Measurements from ENCODE around the gene RRBP1.
"Not testable (repeated sequence)": the region's sequence is repeated elsewhere in the genome, so short reads cannot be mapped to it uniquely, and the experiment has no call there.

Gene RRBP1

DNA sequence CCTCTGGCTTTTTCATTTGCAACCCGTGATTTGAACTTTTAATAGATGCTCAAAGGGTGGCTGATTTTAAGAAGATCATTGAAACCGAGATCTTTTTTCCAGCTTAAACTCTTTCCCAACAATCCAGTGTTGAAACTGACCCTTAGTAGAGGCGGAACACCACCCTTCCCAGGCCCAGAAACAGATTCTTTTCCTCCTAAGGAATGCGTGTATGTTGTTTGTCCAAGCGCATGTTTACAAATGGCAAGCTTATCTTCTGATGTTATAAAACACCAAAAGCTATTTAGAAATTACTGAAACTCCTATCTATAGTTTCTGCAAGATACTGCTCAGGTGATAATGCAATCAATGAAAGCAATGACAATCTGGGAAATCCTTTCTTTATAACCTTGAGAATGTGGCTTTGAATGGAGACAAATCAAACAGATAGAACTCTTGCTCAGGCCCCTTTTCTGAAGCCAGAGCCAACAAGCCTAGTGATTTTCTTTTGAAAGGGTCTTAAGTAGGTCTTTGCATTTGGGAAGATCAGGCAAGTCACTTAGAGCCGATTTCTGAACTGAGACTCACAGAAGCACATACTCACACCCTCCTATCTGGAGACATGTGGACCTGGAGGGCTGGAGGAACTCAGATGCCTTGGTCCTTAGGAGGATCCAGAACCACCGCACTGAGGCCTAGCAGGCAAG is 26.8 kb upstream of the RRBP1 start:
- DNase-seq (ENCODE audit: low read depth): no peak

GRCh38 chr20:17707951-17708350 is 25.9 kb upstream of the RRBP1 start:
- DNase-seq (ENCODE audit: low read depth): not testable (repeated sequence)

GRCh38 chr20:17706632-17707031 is 24.6 kb upstream of the RRBP1 start:
- no peak for DNase-seq (ENCODE audit: low read depth)

DNA sequence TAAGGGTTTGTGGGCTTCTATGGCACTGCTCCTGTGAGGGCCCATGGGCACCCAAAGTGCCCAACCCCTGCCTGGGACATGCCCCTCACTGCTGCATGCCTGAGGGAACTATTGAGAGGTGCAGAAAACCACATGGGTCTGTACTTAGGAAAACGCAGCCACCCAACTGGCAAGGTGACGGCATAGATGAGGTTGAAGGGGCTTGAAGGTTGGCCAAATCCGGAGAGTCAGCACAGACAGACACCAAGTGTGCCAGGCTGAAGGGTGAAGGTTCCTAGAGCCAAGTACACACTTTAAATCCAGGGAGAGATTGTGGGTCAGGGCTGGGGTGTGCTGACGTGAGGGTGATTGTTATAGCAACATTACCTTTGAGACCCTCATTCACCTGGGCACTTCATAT is 23.9 kb upstream of the RRBP1 start:
- DNase-seq (ENCODE audit: low read depth): no peak

DNA sequence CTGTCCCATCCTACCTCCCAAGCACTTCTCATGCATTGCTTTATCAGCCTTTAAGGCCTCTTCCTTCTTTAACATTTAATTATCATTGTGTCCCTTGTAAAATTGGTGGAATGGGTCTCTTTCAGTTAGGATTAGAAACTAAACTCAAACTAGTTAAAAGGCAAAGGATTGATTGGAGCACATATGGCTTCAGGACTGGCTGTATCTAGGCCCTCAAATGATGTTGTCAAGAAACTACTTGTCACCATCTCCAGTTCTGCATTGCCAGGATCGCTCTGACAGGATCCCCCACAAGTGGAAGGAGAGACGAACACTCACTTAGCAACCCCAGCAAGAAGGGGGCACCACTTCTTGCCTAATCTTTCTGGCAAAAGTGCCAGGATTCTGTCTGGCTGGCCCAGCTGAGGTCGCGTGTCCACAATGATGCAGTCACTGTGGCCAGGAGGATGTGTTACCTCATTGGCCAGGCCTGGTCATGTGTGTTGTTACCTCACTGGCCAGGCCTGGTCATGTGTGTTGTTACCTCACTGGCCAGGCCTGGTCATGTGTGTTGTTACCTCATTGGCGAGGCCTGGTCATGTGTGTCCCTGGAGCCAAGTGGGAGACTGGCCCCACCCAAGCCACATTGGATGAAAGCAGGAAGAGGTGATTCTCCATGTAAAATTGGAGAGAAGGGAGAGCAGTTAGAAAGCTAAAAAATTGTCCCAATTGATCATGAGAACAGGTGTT is 22.7 kb upstream of the RRBP1 start:
- no peak for DNase-seq (ENCODE audit: low read depth)

- DNase-seq (ENCODE audit: low read depth): no peak
These were observed 19.8 kb upstream of the RRBP1 start for GRCh38 chr20:17701826-17702225.

GRCh38 chr20:17700637-17701036 is 18.6 kb upstream of the RRBP1 start:
- no peak for DNase-seq (ENCODE audit: low read depth)

DNA sequence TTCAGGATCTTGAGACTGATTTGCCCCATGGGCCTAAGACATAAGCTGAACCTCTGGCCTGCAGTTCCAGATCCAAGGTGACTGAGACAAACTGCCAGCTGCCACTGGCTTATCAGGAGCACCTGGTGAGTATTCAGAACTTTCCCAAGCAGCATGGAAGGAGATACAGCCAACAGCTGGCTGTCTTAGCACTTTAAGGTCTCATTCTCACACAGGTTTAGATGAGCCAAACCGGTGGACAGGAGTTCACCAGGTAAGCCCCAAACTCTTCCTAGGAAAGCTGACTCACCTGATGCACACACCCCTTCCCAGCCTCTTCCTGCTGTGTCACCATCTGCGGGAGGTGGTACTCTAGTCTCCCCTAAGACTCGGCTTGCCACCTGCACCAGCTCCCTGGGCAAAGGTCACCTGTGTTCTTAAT is 17.9 kb upstream of the RRBP1 start, which contains the start of gene BANF2:
BANF2 (plus strand) TSS at position 36 of the 421 bp plus-strand sequence. CDS start 25,060 bp downstream, outside the sequence.
- DNase-seq (ENCODE audit: low read depth): no peak

DNA sequence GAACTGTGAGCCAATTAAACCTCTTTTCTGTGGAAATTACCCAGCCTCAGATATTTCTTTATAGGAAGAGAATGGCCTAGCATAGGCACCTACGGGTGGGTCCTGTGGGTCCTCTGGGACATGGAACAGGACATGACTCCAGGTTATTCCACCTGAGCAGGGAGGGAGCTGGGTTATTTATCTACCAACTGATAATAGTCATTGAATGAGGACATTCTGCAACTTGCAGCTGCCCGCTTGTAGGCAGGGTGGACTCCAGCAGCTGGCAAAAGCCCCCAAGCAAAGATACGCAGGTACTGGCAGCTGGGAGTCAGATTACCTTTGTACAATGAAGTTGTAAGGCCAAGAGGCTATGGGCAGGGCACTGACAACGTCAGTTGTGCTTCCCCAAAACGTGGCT is 16.3 kb upstream of the RRBP1 start:
- DNase-seq (ENCODE audit: low read depth): no peak

GRCh38 chr20:17697171-17697570 is 15.1 kb upstream of the RRBP1 start:
- no peak for DNase-seq (ENCODE audit: low read depth)

GRCh38 chr20:17696287-17696686 is 14.2 kb upstream of the RRBP1 start:
- DNase-seq (ENCODE audit: low read depth): no peak

DNA sequence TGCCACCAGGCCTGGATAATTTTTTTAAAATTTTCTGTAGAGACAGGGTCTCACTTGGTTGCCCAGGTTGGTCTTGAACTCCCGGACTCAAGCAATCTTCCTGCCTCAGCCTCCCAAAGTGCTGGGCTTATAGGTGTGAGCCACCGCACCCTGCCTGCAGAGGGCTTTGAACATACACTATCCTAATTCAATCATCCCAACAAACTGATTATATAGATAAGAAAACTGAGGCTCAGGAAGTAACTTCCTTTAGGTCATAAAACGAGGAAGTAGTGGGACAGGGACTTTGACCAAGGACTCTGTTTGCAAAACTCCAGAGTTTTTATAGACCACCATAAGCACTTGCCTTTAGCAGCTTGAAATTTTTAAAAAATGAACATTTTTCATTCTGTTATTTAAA is 12.7 kb upstream of the RRBP1 start:
- no peak for DNase-seq (ENCODE audit: low read depth)

DNA sequence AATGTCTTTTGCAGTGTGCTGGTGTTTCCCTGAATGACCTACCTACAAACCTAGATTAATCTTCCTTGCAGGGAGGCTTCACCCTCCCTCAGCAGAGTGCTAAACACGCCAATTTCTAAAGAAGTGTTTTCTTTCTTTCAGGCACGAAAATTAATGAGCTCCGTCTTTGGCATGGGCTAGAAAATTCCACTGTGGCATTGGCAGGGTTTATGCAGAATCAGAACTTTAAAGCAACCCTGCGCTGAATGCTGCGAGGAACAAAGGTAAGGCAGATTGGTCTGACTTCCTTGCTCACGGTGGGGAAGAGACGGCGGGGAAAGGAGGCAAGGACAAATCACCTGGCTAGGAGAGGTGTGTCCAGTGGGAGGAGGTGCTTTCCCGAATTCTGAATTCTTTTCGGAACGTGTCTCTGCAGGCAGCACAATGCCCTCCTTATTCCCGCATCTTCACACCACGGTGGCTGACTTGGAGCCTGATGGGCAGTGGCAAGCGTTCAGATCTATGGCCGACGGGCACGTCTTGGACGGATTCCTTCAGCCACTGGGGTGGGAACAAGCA is 11.5 kb upstream of the RRBP1 start:
- no peak for DNase-seq (ENCODE audit: low read depth)

- DNase-seq (ENCODE audit: low read depth): no peak
These were observed 9.7 kb upstream of the RRBP1 start for GRCh38 chr20:17691758-17692157.

GRCh38 chr20:17690144-17690543 is 8.1 kb upstream of the RRBP1 start:
- no peak for DNase-seq (ENCODE audit: low read depth)

DNA sequence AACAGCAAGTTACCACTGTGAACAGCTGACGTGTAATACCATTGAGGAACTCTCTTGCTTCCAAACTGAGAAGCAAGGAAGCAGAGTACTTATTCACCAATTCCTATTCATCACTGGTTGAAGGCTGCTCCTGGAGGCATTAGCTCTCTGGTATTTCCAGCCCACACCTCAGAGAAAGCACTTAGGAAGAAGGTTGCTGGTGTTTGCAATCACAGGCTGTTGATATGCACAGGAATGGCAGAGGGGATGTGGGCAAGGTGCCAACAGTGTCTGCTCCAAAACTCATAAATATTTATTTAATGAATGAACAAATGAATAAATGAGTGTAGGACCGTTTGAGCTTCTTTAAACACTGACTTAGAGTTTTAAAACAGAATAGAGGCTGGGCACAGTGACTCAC is 6.9 kb upstream of the RRBP1 start:
- DNase-seq (ENCODE audit: low read depth): no peak

GRCh38 chr20:17687800-17688199 is 5.8 kb upstream of the RRBP1 start:
- no peak for DNase-seq (ENCODE audit: low read depth)

- DNase-seq (ENCODE audit: low read depth): no peak
These were observed 3.1 kb upstream of the RRBP1 start for GRCh38 chr20:17685168-17685567.

GRCh38 chr20:17684077-17684888 is 2.2 kb upstream of the RRBP1 start:
- DNase-seq (ENCODE audit: low read depth): no peak

GRCh38 chr20:17683218-17684076 is 1.4 kb upstream of the RRBP1 start:
- no peak for DNase-seq (ENCODE audit: low read depth)

DNA sequence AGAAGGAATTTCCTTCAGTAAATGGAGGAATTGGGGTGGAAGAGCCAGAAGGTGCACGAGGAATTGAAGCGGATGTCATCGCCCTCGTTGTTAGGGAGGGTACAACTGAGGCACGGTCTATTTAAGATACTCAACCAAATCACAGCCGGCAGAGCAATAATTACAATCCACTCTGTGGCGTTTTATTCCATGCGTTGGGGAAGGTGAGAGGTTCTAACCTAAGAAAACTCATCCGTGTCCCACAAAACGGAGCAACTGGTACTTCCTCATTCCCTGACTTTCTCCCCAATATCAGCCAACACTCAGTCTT is 802 bp upstream of the RRBP1 start:
- no peak for DNase-seq (ENCODE audit: low read depth)

GRCh38 chr20:17681726-17682102 is 328 bp downstream of the RRBP1 start:
- no peak for DNase-seq (ENCODE audit: low read depth)

All from EH (cell line).